HT1080 (cell line): Measurements from ENCODE around the gene CHPF2. TPM values are rescaled to one million over a fixed set of nuclear protein-coding genes. Genes with fewer than 3 reads are reported as not detected.

Source experiments
- DNase-seq: peaks from one replicate; pipeline ENCODE4 v3.0.0-alpha.2; 2015; ENCODE audit warnings: low read depth
- polyA plus RNA-seq, 2 experiments: library from polyadenylated mRNA; depleted of rRNA; stranded (reverse); fragments of >200 nt; gene quantifications; 2 replicates each; pipeline ENCODE4 v1.2.3, GENCODE V29; 2015
- total RNA-seq: library from RNA; depleted of rRNA; stranded (reverse); fragments of >200 nt; shearing (Covaris generic); gene quantifications from 2 replicates; pipeline ENCODE4 v1.2.3, GENCODE V29; 2014; rRNA removed

Gene CHPF2
- 40.0 and 46.1 TPM in 2 replicates for total RNA-seq
- polyA plus RNA-seq (2015; cell fraction: cytosol; rRNA removed), result 27.1 and 29.7 TPM in 2 replicates
- 60.9 and 66.3 TPM in 2 replicates for polyA plus RNA-seq (2015; cell fraction: nucleus; rRNA removed)

GRCh38 chr7:151232091-151232916 is at the start of gene CHPF2:
Gene CHPF2, plus strand, starts transcription at chr7:151232483. Its CDS starts 1,529 bp downstream, at chr7:151234012.
- peak; percentile 86 for DNase-seq

- no peak for DNase-seq
Observed at GRCh38 chr7:151185762-151186639, 46.3 kb upstream of the CHPF2 start.

GRCh38 chr7:151186640-151187408 is 45.5 kb upstream of the CHPF2 start, which contains the start of gene ASB10:
Gene ASB10, minus strand, starts transcription at chr7:151187250. Its CDS starts 120 bp downstream, at chr7:151187130.
- DNase-seq, result no peak

- DNase-seq, result no peak
Observed at GRCh38 chr7:151187409-151188251, 44.7 kb upstream of the CHPF2 start.

- no peak for DNase-seq
Observed at GRCh38 chr7:151188252-151188542, 44.1 kb upstream of the CHPF2 start.

- no peak for DNase-seq
Observed at GRCh38 chr7:151189038-151189437, 43.2 kb upstream of the CHPF2 start.

- DNase-seq, result no peak
Observed at GRCh38 chr7:151191544-151191943, 40.7 kb upstream of the CHPF2 start.

- DNase-seq, result no peak
Observed at GRCh38 chr7:151192002-151192539, 40.2 kb upstream of the CHPF2 start.

GRCh38 chr7:151193203-151193978 is 38.9 kb upstream of the CHPF2 start:
- DNase-seq, result no peak

- no peak for DNase-seq
Observed at GRCh38 chr7:151194188-151194587, 38.1 kb upstream of the CHPF2 start.

GRCh38 chr7:151195616-151196450 is 36.5 kb upstream of the CHPF2 start:
- no peak for DNase-seq

- no peak for DNase-seq
Observed at GRCh38 chr7:151197932-151198331, 34.4 kb upstream of the CHPF2 start.

- no peak for DNase-seq
Observed at GRCh38 chr7:151198945-151199848, 33.1 kb upstream of the CHPF2 start.

GRCh38 chr7:151201344-151201743 is 30.9 kb upstream of the CHPF2 start:
- DNase-seq, result no peak

- no peak for DNase-seq
Observed at GRCh38 chr7:151201751-151202150, 30.5 kb upstream of the CHPF2 start.

- DNase-seq, result no peak
Observed at GRCh38 chr7:151202836-151203235, 29.4 kb upstream of the CHPF2 start.

- no peak for DNase-seq
Observed at GRCh38 chr7:151204383-151205032, 27.8 kb upstream of the CHPF2 start.
